Superior temporal gyrus (tissue), 1 donor: ENCODE measurements around the gene ARHGAP26.

Source experiments
- DNase-seq: peaks from one replicate; pipeline ENCODE4 v3.0.0-alpha.2; 2016; ENCODE audit errors: extremely low spot score

ARHGAP26 gene

GRCh38 chr5:143037071-143037470 is 266.9 kb downstream of the ARHGAP26 start:
- DNase-seq: no peak

DNA sequence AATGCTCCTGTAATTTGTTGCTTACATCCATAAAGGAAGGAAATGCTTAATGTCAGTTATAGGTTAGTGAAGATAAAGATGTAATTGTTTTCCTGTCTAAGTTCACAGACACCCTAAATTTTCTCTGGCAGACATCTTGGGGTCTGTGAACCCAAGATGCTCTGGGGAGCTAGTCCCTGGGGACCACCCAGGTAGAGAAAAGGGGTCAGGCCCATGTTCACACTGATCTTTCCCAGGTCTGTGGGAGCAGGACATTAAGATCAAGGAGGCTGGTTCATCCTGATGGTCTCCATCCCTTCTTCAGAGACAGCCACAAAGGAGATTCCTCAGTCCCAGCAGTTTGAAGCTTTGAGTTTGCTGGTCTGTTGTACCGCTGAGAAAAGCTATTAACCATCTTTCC is 267.5 kb downstream of the ARHGAP26 start:
- DNase-seq: no peak

- DNase-seq: no peak
Measured at GRCh38 chr5:143040622-143041021, 270.4 kb downstream of the ARHGAP26 start.

DNA sequence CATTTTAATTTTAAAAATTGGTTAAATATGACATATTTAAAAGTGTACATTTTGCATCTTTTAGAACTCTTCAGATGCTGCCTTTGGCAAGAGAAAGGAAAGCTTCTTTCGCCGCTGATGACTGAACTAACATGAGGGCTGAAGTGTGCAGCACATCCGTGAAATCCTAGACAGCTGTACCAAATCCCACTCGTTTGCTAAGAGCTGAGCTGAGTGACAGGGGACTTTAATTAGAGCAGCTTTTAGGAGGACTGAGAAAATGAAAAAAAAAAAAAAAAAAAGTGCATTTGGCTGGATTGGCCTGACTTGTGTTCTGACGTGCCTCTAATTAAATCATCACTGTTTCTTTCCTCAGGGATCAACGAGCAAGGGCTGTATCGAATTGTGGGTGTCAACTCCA is 271.3 kb downstream of the ARHGAP26 start:
- DNase-seq: peak; percentile 29

- peak; percentile 39 for DNase-seq
Measured at GRCh38 chr5:143041972-143042770, 272.0 kb downstream of the ARHGAP26 start.

DNA sequence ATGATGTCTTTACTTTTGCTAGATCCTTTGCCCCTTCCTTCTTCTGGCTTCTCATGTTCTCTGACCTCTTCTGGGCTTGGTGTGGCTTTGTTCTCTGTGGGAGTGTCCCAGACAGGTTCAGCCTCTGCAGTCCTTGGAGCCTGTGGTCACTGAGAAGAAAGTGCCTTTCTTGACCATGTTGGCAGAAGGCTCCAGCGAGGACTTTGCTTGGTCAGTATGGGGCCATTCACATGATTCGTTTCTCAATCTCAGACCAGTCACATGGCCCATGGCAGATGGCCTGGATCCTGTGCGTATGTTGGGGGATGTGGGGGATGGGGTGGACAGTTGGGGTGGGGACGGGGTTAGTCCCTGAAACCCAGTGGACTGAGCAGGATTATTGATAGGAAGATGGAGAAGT is 274.1 kb downstream of the ARHGAP26 start:
- no peak for DNase-seq

DNA sequence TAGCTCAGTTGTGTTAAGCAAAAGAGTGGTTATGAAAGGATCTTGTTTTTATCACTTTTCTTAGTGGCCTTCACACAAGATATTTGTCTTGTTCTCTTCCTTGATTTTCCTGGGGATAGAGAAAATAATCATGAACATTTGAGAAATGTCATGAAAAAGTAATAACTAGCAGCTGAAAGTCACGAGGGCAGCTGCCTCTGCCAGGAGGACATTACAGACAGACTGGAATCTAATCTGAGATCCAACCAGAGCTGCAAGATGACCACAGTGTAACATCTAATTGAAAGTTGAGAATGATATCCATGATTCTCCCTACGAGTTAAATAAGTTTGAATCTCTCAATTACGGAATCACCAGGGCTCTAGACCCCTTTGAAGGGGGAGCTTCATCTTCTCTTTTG is 274.9 kb downstream of the ARHGAP26 start:
- DNase-seq: no peak

- DNase-seq: peak; percentile 20
Measured at GRCh38 chr5:143046314-143046713, 276.1 kb downstream of the ARHGAP26 start.

DNA sequence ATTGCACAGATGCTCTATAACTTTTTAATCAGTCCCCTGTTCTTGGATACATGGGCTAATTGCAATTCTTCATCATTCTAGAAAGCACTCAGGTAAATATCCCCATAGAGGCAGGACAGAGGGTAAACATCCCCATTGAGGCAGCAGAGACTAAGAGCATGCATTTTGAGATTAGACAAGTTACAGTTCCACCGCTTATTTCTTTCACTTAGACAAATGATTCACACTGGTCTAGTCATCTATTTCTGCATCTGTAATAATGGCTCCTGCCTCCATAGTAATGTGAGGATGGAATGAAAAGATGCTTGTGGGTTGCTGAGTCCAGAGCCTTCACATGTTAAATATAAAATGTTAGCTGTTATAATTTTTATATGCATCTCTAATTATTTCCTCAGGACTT is 276.9 kb downstream of the ARHGAP26 start:
- no peak for DNase-seq

DNA sequence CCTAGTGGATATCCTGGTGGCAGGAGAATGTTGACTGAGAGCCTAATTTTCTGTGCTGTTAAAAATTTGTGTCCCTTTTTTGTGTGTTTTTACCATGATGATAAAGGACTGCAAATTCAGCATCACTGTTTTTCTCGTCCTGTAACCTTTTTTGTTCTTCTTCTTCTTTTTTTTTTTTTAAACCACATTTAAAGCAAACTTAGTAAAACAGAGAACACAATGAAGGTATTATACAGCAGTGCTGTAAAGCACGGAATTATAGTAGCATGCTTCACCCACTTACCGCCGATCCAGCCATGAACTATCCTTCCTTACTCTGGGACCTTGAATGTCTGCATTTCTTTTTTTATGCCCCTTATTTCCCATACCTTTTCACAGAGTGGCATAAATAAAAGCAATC is 280.0 kb downstream of the ARHGAP26 start:
- no peak for DNase-seq

DNA sequence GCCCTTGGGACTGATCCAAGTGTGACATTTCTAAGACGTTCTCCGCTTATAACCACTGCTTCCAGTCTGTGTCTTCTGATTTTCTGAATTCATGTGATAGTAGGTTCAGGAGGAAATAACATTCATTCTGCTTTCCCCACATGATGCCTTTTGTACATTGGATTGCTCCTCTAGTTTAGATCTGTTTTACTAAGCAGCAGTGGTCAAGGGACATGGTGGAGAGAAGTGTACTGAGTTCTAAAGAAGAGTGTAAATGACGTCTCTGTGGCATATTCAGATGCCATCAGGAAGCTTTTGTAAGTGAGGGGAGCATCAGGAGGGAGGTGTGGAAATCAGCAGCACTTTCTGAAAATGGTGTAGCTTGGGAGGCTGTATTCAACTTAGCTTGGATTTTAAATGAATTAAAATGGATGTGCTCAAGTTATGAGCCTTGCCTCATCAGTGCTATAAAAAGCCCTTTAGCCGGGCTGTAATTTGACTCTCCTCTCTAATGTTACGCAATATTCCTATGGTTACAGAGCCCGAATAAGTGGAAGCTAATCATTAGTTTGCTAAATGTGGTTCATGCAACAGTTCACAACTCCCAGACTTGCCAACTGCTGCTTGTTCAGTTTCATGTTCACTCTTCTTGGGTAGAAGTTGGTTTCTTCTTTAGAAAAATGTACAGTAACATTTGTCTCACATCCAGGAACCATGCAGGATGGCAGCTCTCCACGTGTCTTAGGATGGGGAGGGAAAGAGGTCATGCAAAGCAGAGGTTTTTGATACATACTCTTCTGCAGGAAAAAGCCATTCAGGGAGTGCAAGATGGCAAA is 281.3 kb downstream of the ARHGAP26 start:
- peak; percentile 51 for DNase-seq

DNA sequence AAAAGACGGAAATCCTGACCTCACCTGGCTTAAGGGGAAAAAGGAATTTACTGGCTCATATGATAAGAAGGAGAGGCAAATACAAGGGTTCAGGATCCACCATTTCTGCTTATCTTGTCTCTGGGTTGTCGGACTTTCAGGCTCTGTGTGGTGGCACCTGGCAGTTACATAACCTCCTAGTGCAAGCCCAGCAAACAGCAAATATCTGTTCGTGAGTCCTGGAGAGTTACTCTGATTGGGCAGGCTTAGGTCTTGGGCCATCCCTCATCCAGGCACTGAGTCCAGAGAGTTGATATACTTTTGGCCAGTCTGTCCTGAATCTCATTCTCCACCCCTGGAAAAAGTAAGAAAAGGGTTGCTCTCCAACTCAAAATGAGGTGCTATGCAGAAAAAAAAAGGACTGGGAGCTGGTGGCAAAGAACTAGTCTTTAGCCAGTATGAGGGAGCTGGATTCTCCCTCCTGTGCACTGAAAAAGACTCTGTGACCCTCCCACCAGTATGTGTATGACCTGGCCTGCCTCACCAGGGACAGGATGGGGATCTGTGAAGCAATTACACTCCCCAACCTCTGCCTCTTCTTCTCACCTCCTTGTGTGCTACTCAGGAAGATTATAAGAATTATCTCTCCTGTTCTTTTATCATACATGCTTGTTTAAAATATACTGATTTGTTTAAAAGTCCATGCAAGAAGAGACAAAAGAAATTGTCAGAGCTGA is 282.9 kb downstream of the ARHGAP26 start:
- peak; percentile 35 for DNase-seq

- DNase-seq: peak; percentile 12
Measured at GRCh38 chr5:143053780-143054179, 283.6 kb downstream of the ARHGAP26 start.

- DNase-seq: peak; percentile 68
Measured at GRCh38 chr5:143054480-143054941, 284.3 kb downstream of the ARHGAP26 start.

GRCh38 chr5:143055596-143056338 is 285.6 kb downstream of the ARHGAP26 start:
- DNase-seq: peak; percentile 40

GRCh38 chr5:143056339-143056704 is 286.1 kb downstream of the ARHGAP26 start:
- peak; percentile 71 for DNase-seq

- DNase-seq: peak; percentile 24
Measured at GRCh38 chr5:143056792-143057579, 286.8 kb downstream of the ARHGAP26 start.

GRCh38 chr5:143057580-143057999 is 287.4 kb downstream of the ARHGAP26 start:
- DNase-seq: peak; percentile 48

- no peak for DNase-seq
Measured at GRCh38 chr5:143059355-143059754, 289.2 kb downstream of the ARHGAP26 start.

DNA sequence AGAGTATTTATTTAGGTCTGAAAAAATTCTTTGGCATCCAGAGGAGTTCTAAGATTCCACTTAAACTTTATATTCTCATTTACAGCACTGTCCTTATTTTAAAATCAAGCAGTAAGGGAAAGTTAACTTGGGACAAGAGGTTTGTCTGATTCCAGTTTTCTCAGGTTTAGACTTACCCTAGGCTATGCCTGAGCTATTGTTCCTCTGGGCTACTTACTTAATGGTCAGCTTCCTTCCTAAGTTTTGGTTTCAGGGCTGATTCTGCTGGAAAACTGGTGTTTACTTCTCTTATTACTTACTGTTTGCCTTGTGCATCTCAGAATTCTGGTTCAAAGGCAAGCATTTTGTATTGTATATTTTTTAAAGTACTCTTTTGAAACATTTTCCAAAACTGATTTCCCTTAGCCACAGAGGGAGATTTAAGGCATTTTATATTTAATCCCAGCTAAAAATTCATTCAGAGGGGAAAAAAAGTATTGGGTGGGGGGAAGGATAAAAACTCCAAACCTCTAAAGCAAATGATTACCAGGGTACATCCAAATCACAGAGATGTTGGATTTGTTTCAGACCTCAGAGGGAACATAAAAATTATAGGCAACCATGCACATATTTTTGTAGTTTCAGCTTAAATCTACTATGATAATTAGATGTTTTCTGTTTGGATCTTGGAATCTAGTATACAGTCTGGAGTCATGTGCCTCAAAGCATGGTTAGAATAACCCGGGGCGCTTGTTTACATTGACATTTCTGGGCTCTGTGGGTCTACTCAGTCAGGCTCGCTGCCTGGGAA is 290.0 kb downstream of the ARHGAP26 start:
- peak; percentile 41 for DNase-seq
